Measurements from ENCODE around the gene FSTL4. TPM values are rescaled to one million over a fixed set of nuclear protein-coding genes. Genes with fewer than 3 reads are reported as not detected.

Gene FSTL4
- total RNA-seq, 1 experiment from 2014 or later: 14.3 TPM

DNA sequence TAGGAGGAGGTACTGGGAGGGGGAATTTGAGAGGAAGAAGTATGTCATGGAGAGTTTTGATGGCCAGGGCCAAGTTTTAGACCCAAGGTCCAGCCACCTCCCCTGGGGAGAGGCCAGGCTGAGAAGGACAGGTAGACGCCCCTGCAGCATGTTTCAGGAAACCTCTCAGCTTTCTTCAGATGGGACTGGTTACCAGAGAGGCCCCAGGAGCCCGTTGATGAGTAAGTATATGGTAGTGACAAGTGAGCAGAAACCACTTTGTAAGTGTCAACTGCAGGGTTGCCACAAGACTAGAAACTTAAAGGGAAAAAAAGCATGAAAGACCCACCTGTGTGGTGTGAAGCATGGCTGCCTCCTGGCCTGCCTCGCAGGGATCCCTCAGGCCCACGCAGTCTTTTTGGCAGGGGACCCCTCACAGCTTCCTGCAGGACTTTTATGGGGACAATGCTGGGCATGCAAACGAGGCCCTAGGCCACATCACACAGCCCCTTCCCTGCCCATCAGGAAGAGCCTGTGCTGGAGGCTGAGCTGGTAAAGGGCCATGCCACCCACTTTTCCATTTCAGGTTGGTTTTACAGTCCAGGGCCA lies 255.9 kb downstream of the FSTL4 start:
- DNase-seq (ENCODE audit: extremely low read depth, low read depth): no peak

DNA sequence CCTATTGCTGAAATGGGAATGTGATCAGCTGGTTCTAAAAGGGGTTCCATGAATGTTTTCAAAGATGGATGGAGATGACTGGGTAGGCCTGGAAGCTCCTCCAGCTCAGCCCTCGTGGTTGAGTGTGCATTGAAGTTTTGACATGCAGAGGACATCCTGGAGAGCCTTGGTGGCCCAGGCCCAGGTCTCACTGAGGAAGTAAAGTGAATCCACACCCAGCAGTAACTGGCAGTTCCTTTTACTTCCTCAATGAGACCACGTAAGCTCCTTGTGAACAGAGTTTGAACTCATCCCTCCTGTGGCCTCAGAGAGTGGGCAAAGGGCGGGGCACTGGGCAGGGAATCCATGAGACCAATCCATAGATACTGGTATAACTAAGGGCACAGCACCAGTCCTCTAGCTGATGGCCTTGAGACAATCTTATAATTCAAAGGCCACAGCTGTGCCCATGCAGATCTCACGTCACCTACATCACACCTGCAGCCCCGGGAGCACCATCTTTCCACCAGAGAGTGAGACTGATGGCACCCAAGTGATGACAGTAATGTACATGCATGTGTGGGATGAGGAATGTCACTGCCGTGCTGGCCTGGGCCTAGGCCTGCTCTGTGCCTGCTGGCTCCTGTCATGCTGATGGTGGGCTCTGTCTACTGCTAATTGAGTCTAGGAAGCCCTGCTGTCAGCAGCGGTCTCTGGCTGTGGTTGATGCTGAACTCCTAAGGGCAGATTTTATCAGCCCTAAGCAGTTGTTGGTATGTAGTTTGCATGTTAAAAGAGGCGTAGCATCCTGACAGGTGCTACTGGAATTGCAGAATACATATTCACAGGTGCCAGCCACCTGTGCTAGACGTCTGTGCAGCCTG lies 257.8 kb downstream of the FSTL4 start:
- DNase-seq (ENCODE audit: extremely low read depth, low read depth): no peak

DNA sequence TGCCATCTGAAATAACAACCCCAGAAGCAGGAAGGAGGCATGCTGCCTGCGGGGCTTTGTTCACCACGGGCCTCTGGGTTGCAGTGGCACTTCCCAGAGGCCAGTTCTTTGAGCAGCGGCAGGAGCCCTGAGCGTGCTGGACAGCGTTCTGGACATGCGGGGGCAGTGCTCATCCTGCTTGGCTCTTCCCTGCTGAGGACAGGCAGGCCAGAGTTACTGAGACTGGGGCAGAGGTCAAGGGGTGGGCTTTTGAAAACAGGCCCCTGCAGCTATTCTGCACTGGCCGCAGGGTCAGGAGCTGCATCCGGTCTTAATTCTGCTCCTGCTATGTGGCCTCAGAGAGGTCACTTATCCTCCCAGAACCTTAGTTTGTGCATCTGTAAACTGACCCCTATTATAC lies 258.6 kb downstream of the FSTL4 start:
- no peak for DNase-seq (ENCODE audit: extremely low read depth, low read depth)

DNA sequence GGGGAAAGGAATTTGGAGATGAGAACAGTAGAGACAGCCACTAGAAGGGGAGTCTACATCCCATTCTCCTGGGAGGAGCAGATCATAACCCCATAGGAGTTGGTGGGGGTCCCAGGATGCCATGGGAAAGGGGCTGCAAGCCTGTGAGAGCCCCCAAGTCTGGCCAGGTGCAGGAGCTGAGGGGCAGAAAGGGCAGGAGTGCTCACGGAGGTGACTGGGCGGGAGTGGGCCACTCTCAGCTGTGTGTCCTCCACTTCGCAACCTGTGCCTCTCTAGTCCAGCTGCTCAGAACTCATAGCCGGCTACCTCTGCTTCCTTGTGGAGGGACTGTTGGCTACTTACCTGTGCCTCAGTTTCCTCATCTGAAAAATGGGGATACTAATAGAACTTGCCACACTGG lies 263.9 kb downstream of the FSTL4 start:
- no peak for DNase-seq (ENCODE audit: extremely low read depth, low read depth)

DNA sequence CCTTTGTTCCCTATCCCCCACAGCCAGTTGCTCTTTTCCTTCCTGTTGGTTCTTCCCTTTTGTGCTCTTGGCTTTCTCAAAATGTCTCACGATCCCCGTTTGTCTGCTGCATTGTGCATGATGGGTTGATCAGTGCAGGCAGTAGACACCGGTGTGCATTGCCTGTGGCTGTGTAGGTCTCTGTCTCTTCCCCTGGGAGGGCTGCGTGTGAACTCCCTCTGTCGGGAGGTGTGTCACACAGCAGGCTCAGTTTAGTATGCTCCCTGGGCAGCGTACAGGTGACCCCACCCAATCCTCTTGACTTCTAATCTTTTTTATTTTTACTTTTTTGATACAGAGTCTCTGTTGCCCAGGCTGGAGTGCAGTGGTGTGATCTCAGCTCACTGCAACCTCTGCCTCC lies 265.3 kb downstream of the FSTL4 start:
- DNase-seq (ENCODE audit: extremely low read depth, low read depth): no peak

DNA sequence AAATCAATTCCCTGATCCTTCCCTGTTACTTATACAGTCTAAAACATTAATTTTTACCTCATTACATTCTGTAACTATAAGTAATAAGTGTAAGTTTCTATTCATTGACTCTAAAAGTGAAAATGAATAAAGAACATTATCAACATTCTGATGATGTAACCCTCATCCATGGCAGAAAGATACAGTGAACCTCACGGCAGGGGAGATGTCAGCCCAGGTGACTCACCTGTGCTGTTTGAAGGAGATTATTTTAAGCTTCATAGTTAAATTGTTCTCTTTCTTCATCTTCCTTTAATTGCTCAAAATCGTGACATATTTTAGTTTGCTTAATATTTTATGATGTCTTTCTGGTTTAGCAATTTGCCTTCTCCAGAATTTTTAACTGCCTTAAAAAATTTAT lies 268.1 kb downstream of the FSTL4 start:
- DNase-seq (ENCODE audit: extremely low read depth, low read depth): no peak

DNA sequence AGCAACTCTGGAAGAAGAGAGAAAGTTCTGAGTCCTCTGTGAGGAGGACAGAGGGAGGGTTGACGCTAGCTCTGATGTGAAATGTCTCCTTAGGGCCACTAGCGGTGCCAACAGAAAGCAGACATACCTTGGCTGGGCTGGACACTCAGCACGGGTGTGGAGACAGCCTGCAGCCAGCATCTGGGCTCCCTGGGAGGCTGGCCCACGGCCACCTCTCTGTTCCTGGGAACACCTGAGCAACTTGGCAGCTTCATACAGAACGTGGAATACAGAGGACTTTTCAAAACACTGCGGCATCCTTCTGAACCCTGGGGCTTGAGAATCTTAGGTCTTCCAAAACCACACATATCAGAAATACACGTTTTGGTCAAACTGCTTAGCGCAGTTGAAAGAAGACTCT lies 269.1 kb downstream of the FSTL4 start:
- DNase-seq (ENCODE audit: extremely low read depth, low read depth): no peak

DNA sequence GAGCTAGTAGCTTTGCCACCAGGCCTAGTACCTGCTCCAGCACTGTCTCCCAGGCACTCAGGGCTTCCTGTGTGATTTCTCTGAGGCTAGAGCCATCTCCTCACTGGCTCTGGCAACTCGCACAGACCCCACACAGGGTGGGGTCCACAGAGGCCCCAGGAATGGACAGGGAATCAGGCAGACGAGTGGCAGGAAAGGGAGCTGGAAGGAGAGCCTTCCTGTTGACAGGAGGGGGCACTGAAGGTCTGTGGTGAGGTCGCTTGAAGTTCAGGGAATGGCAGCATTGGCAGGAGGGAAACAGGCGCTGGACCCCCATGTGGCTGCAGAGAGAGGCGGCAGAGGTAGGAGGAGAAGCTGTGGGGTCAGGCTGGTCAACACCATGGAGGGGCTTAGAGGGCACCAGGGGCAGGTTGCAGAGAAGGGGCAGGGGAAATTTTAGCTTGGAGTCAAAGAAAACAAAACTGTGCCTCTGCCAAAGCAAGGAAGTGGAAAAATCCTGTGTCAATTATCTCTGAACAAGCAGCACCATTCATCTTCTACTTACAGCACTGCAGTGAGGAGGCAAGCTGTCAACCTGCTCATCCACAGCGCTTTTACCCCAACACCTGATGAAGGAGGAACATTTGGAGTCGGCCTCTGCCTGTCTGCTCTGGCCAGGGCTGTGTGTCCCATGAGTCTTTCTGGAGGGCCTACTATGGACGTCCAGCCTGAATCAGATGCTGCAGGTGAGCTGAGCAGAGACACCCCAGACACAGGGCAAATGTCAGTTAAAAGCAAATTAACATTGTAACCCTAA lies 270.2 kb downstream of the FSTL4 start:
- no peak for DNase-seq (ENCODE audit: extremely low read depth, low read depth)

DNA sequence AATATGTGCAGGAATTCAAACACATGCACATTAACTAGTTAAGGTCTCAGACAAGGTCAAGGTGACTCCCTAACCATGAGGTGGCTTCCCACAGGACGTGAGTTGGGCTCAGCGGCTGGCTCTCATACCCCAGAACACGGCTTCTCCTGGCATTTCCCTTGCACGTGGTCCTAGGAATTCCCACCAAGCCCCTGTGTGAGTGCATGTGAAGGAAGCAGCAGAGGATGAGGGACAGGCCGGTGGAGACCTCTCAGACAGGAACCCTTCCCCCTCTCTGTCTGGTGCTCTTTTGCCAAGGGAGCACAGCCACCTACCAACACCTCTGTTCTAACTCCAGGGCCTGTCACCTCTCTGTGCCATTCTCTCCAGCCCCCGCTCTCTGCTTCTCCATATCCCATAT lies 271.0 kb downstream of the FSTL4 start:
- no peak for DNase-seq (ENCODE audit: extremely low read depth, low read depth)

DNA sequence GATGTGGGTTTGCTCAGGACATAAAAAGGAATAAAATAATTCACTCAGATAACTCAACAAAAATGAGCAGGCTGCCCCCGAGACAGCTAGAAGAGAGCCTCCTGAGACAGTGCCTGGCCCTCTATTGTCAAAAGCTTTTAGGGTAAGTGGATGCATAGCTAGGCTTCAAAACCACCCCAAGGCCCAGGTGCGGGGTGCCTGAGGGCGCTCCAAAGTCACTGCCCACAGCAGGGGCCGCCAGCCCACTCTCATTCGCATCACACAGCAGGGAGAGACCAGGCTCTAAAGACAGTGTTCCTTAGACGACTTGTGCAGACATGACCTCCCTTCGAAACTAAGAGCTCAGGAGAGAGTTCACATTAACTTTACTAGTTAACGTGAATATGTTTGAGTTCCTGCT lies 271.5 kb downstream of the FSTL4 start:
- DNase-seq (ENCODE audit: extremely low read depth, low read depth): no peak

DNA sequence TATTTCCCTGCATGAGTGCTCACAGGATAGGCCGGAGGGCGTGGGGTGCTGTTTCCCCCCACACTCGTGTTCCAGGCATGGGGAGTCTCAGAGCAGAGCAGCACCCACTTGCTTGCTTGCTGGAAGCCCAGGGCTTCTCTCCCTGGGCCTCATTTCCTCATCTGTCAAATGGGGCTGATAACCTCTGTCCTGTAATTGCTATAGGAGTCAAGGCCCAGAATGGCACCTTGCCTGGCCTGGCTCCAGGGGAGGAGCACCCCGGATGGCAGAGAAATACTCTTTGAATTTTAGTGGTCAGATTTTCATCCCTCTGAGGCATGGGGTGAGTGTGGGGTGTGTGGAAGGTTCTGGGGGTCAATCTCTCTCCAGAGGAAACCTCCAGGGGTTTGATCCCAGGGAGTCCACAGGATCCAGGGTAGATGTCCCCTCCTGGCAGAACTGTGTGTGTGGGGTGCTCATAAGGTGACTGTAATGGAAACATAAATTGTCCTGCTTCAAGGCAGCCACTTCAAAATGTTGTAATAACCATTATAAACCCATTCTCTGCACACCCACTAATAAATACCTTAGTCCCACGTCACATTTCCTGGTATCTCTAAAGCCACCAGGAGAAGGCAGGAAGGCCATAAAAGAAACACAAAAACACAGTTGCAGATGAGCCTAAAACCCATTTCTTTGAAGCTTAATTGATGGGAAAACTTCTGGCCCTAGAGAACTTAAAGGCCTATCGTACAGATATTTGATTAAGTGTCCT lies 272.2 kb downstream of the FSTL4 start:
- DNase-seq (ENCODE audit: extremely low read depth, low read depth): no peak

DNA sequence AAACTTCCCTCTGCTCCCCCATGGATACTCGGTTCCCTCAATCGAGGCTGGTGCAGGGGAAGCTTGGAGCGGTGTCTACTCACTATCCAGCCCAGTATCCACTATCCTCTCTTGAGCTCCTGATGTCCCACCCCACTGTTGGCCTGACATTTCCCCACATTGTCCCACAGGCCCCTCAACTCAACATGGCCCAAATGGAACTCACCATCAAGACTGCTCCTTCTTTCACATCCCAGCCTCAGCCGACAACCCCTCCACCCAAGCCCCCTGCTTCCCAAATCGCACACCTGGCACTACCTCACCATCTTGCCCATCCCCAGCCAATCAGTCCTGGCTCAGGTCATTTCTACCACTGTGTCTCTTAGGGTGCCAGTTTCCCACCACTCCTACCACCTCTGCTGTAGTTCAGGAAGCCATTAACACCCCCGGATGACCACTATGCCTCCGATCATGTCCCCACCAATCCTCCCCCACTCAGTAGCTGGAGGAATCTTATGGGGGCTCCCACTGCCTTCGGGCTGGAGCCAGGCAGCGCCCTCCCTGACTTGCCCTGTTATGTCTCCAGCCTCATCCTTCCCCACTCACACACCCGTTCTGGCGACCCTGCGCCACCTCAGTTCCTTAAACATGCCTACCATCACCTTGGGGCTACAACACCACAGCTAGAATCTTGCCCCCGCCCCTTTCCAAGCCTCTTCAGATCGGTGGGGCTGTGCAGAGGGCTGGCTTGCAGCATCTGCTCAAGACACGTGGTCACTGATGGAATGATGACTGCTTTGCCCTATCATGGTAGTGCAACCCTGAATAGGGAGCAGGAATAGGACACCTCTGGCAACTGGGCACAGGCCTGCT lies 273.6 kb downstream of the FSTL4 start:
- DNase-seq (ENCODE audit: extremely low read depth, low read depth): no peak

DNA sequence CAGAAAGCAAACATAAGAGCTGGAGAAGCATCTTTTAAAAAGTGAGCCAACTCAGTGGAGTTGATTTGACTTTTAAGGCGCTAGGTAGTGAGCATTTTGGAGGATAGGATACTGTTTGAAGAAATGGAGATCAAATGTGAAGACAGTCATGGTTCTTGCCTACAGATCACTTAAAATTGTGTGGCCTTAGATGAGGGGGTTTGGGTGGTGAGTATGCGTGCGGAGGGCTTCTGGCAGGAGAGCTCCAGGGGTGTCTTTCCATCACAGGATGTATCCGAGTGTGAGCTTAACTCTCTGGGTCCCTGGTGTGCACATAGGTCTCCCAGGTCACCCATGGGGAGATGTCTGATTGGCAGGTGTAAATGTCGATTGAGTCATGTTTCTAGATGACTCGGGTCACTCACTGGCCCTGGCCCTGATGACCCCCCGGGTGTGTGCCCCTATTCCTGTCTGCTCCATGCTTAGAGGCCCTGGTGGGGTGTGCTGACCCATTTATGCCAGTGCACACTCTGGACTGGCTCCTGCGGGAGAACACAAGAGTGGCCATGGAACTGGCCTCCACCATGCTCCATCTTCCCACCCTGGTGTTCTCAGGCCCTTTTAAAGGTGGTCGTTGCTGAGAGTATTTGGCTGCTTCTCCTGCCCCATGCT lies 274.4 kb downstream of the FSTL4 start:
- no peak for DNase-seq (ENCODE audit: extremely low read depth, low read depth)

DNA sequence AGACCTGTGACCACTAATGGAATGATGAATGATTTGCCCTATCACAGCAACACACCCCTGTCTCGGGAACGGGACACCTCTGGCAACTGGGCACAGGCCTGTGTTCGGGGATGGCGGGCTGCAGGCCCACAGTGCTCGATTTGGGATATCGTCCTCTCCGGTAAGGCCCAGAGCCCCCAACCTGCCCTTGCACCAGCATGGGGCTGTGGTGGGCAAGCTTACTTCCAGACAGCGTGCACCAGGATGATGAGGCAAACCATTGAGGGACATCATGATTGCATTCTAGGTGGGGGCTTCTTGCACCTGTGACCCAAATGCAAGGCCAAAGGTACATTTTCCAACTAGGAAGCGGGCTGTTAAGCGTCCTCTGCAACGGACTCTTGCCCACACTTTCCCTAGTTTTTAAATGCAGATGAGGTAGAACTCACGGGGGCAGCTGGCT lies 275.4 kb downstream of the FSTL4 start:
- no peak for DNase-seq (ENCODE audit: extremely low read depth, low read depth)

DNA sequence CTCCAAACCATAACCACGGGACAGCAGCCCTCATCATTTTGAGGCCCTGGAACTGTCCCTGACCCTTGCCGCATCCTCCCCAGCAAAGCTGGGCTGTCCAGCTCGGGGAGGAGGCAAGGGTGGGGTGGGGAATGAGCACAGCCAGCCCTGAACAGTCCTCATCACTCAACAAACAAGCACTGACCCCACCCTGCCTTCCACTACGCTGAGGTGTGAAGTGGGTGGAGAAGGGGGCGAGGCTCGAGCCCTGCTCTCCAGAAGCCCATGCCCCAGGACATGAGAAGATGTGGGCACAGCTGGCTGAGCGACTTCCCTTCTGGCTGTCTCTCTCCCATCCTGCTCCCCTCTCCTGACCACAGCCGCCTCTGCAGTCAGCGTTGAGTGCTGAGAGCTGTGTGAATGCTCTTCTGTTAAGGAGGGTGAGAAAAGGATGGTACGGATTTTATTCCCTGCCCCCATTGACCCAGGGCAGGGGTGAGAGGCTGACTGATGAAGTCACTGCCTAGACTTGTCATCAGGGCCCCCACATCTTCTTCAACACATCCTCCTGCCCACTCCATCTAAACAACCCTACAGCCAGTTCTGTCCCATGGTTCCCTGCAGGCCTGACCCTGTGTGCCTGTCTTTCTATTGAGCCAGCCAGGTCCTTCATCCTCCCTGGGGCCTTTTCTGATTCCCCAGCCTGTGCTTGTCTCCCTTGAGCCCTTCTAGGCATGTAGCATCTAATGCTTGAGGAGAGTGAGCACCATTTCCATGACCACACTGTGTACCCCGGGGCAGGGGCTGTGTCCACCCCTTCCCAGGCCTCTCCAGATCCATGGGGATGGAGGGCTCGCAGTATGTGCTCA lies 276.0 kb downstream of the FSTL4 start:
- no peak for DNase-seq (ENCODE audit: extremely low read depth, low read depth)

DNA sequence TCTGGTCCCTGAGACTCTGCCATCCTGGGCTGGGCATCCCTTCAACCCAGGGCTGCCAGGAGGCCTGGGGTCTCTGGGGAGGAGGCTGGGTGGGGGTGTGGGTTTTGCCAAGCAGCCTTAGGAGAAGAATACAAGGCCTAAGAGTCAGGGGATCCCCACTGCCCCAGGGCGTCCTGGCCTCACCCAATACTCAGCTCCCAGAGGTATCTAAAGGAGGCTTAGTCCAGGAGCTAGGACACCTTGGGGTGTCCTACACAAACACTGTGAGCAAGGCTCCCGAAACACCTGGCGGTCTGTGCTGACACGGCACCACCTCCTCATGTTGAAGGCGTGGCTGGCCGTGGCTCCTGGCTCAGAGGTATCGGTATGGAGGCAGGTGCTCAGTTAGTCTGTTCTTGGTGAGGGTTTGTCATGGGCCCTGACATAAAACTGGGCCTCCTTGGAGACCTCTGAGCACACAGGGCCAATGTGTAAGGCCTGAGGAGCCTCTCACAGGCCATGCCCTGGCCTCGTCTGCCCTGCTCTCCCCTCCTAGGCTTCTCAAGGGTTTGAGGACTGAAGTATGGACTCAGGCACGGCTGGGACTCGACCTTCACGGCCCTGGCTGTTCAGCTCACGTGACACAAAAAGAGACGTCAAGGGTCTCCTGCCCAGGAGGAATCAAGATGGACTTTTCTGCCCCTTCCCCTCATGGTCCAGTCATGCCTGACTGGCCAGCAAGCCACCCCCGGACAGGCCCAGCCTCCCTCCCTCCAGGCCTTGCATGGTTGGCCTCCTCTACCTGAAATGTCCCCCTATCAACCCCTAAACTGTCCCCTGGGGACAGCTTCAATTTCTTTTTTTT lies 277.3 kb downstream of the FSTL4 start:
- DNase-seq (ENCODE audit: extremely low read depth, low read depth): no peak

DNA sequence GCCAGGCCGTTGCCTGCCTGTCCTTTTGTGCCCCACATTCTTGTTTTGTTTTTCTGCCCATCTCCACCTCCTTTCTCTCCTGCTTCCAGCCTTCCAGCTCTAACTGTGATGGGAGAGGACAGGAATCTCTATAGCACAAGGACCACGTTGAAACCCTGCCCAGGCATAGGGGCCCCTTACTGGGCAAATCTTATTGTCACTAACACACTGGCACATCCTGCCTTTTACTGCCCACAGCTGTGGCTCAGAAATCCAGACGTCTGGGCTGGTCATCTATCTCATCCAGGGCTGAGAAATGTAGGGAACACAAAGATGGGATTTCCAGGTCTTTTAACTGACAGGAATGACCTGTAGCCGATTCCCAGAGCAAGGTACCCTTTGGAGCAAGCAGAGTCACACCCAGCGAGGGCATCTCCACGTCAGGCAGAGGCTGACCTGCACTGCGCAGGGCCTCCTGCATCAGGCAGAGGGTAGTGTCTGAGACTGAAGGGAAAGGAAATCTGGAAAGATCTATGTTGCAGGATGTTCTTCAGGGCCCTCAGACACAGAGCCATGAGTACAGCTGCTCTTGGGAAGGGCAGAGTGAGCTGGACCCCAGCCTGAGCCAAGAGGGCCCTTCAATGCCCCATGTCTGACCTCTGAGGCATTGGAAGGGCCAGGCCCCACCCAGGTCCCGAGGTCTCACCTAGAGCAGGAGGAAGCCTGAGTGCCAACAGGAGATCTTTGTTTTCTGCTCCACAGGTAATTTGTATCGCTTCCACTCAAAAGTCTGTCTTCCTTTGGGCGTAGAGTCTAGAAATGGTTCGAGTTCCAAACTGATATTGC lies 278.8 kb downstream of the FSTL4 start:
- DNase-seq (ENCODE audit: extremely low read depth, low read depth): no peak
